ENCODE results near the gene PIGO. TPM values are rescaled to one million over a fixed set of nuclear protein-coding genes. Genes with fewer than 3 reads are reported as not detected.

PIGO gene
- total and polyA plus RNA-seq, 2 of the 8 experiments (the other 6 are each of a cell fraction or from before 2014, with no cell fraction given), result 20.5 to 31.3 TPM

- TF ChIP-seq YY1 (IDR thresholded peaks at IDR 0.05; ENCODE audit: low read depth, low read length), result peak; percentile 75; the same call in 1 of the 2 replicates
- no peak for TF ChIP-seq KDM1A (IDR thresholded peaks at IDR 0.05; ENCODE audit: borderline replicate concordance, low read length)
- peak; percentile 79; the same call in 1 of the 2 replicates for TF ChIP-seq MAFK (IDR thresholded peaks at IDR 0.05; ENCODE audit: low read depth, low read length)
- TF ChIP-seq SP1 (IDR thresholded peaks at IDR 0.05; ENCODE audit: low read depth, low read length), result peak; percentile 78; the same call in 1 of the 2 replicates
- no peak for TF ChIP-seq CEBPB (IDR thresholded peaks at IDR 0.05; ENCODE audit: low read depth, low read length)
- peak; percentile 54 for TF ChIP-seq CREB1 (IDR thresholded peaks at IDR 0.05)
- TF ChIP-seq RAD21 (IDR thresholded peaks at IDR 0.05 in 1 of 2, conservative IDR thresholded peaks at IDR 0.05 in 1 of 2; ENCODE audit: low read depth in 2 of 2, low read length in 2 of 2), result peak in 1 of 2 experiments; percentile 8; a peak in 1 of 4 replicates
- no peak for TF ChIP-seq SUZ12 (IDR thresholded peaks at IDR 0.05; ENCODE audit: low read length)
- TF ChIP-seq ATF2 (IDR thresholded peaks at IDR 0.05; ENCODE audit: low read length), result no peak
- no peak for TF ChIP-seq SP2 (IDR thresholded peaks at IDR 0.05; ENCODE audit: low read length)
- peak; percentile 26 to 48 (median 45); a peak in 3 of 4 replicates for TF ChIP-seq CTCF (IDR thresholded peaks at IDR 0.05; ENCODE audit: control extremely low read depth in 1 of 3, insufficient read depth in 1 of 3, low read depth in 1 of 3, low read length in 3 of 3)
- peak; percentile 91 for TF ChIP-seq BACH1 (IDR thresholded peaks at IDR 0.05; ENCODE audit: low read length)
- no peak; the same call in 1 of the 2 replicates for TF ChIP-seq NRF1 (IDR thresholded peaks at IDR 0.05; ENCODE audit: low read depth, low read length)
- TF ChIP-seq POLR2A (IDR thresholded peaks at IDR 0.05; ENCODE audit: control extremely low read depth in 1 of 2, low read depth in 2 of 2, low read length in 2 of 2), result peak in 1 of 2 experiments; percentile 90; a peak in 1 of 3 replicates
- TF ChIP-seq CBX8 (IDR thresholded peaks at IDR 0.05; ENCODE audit: borderline replicate concordance, low read depth, low read length), result no peak
- TF ChIP-seq NANOG (IDR thresholded peaks at IDR 0.05; ENCODE audit: insufficient read depth, low read depth, low read length, poor library complexity, severe bottlenecking), result no peak
- peak; percentile 36; the same call in 1 of the 2 replicates for TF ChIP-seq TAF1 (IDR thresholded peaks at IDR 0.05; ENCODE audit: low read depth, low read length)
- peak; percentile 15; the same call in 1 of the 2 replicates for TF ChIP-seq MAX (IDR thresholded peaks at IDR 0.05)
- no peak for TF ChIP-seq CBX5 (IDR thresholded peaks at IDR 0.05; ENCODE audit: low read depth, low read length)
- TF ChIP-seq HDAC2 (IDR thresholded peaks at IDR 0.05; ENCODE audit: borderline replicate concordance in 1 of 2, low read depth in 2 of 2, low read length in 2 of 2), result peak; percentile 37 to 57; a peak in 1 of 4 replicates
Measured at GRCh38 chr9:35071814-35072460, 24.5 kb downstream of the PIGO start (continued).
